Measurements from ENCODE around the gene PRLR. TPM values are rescaled to one million over a fixed set of nuclear protein-coding genes. Genes with fewer than 3 reads are reported as not detected.

The PRLR gene
- total and polyA plus RNA-seq, 2 experiments from 2014 or later = 21.8 to 99.8 TPM

DNA sequence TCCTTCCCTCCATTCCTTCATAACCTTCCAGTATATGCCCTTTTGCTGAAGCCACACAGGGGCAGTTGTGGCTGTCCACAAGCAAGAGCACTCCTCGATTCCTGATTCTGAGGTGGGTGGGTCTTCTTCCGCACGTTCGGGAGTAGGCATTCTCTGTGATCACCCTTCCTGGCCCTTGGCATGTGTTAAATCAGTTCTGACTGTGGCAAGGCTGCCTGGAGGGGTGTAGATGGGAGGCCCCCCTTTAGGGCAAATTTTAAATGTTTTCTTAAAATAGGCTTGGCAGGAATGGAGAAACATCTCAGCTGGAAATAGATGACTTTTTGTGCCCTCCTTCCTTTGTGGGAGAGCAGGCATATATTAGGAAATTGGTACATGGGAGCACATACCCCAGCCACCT lies 185.6 kb downstream of the PRLR start:
- H3K79me2 ChIP-seq = no peaks in the 10 kb centered on the region
- DNase-seq (ENCODE audit: low spot score) = no peak
- H3K4me3 ChIP-seq = no peak overlapping the region
- WGBS (ENCODE audit: low lambda C conversion rate, missing lambda C conversion rate) = 82% methylated on average over 4 of the region's 4 CpGs
- H3K9me2 ChIP-seq (replicated peaks; ENCODE audit: insufficient read depth) = no peaks in the 10 kb centered on the region
- H3K27me3 ChIP-seq = no peaks in the 10 kb centered on the region
- no peak overlapping the region for H2AFZ ChIP-seq
- no peaks in the 10 kb centered on the region for H3K4me1 ChIP-seq (ENCODE audit: insufficient read depth)
- no peaks in the 10 kb centered on the region for H3K36me3 ChIP-seq (replicated peaks; ENCODE audit: insufficient read depth, low read depth)
- no peak overlapping the region for H3K4me2 ChIP-seq
- TF ChIP-seq, protein P1, sequence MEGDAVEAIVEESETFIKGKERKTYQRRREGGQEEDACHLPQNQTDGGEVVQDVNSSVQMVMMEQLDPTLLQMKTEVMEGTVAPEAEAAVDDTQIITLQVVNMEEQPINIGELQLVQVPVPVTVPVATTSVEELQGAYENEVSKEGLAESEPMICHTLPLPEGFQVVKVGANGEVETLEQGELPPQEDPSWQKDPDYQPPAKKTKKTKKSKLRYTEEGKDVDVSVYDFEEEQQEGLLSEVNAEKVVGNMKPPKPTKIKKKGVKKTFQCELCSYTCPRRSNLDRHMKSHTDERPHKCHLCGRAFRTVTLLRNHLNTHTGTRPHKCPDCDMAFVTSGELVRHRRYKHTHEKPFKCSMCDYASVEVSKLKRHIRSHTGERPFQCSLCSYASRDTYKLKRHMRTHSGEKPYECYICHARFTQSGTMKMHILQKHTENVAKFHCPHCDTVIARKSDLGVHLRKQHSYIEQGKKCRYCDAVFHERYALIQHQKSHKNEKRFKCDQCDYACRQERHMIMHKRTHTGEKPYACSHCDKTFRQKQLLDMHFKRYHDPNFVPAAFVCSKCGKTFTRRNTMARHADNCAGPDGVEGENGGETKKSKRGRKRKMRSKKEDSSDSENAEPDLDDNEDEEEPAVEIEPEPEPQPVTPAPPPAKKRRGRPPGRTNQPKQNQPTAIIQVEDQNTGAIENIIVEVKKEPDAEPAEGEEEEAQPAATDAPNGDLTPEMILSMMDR (IDR thresholded peaks at IDR 0.05; ENCODE audit: poor library complexity) = no peak
- no peak for TF ChIP-seq EZH2 (IDR thresholded peaks at IDR 0.05; ENCODE audit: borderline replicate concordance)
- no peak for TF ChIP-seq EZH2phosphoT487 (IDR thresholded peaks at IDR 0.05; ENCODE audit: low read depth, severe bottlenecking, unreplicated experiment)
- H3K9me3 ChIP-seq (ENCODE audit: low read depth) = no peaks in the 10 kb centered on the region
- H3K27ac ChIP-seq = no peak overlapping the region
- H4K20me1 ChIP-seq (ENCODE audit: insufficient read depth, poor library complexity, severe bottlenecking) = no peaks in the 10 kb centered on the region

DNA sequence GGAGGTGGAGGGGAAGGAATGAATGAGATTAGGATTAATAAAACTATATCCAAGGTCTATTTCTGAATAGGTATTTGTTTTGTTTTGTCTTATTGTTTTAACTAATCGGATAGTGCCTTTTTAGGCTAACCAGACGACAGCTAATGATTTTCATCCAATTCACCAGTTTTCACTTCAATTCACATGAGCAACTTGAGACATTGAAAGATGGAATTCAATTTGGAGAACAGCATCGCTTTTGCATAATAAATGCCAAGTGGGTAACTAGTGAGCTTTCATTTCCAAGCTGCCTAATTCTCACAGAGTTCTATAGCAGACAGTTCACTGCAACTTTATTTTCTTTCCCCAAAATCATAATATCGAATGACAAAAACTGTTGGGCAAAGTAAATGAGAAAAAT lies 187.5 kb downstream of the PRLR start:
- no peaks in the 10 kb centered on the region for H3K9me2 ChIP-seq (replicated peaks; ENCODE audit: insufficient read depth)
- 89% methylated on average over 4 of the region's 4 CpGs for WGBS (ENCODE audit: low lambda C conversion rate, missing lambda C conversion rate)
- DNase-seq (ENCODE audit: low spot score) = no peak
- H4K20me1 ChIP-seq (ENCODE audit: insufficient read depth, poor library complexity, severe bottlenecking) = no peaks in the 10 kb centered on the region
- H3K27me3 ChIP-seq = no peaks in the 10 kb centered on the region
- H3K36me3 ChIP-seq (replicated peaks; ENCODE audit: insufficient read depth, low read depth) = no peaks in the 10 kb centered on the region
- no peak overlapping the region for H3K4me2 ChIP-seq
- TF ChIP-seq, protein P1 (IDR thresholded peaks at IDR 0.05; ENCODE audit: poor library complexity) = no peak
- TF ChIP-seq EZH2phosphoT487 (IDR thresholded peaks at IDR 0.05; ENCODE audit: low read depth, severe bottlenecking, unreplicated experiment) (no peak), EZH2 (IDR thresholded peaks at IDR 0.05; ENCODE audit: borderline replicate concordance) (no peak)
- no peaks in the 10 kb centered on the region for H3K9me3 ChIP-seq (ENCODE audit: low read depth)
- no peak overlapping the region for H3K4me3 ChIP-seq
- H2AFZ ChIP-seq = no peak overlapping the region
- no peaks in the 10 kb centered on the region for H3K4me1 ChIP-seq (ENCODE audit: insufficient read depth)
- no peaks in the 10 kb centered on the region for H3K79me2 ChIP-seq
- H3K27ac ChIP-seq = no peak overlapping the region

DNA sequence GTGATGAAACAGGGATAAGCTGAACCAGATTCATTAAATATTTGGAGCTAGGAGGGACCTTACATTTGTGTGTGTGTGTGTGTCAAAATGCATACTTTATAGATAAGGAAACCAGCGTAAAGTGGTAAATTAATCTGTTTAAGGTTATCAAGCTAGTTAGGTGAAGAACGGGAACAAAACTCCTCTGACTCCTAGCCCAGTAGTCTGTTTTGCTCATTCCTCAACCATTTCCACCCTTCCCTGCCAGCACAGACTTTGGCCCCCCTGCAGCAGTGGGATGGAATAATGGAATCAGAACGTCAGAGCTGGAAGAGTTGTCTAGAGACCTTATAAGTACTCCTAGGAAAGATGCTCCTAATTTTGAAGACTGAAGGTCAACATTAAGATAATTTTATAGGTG lies 189.0 kb downstream of the PRLR start:
- Histone ChIP-seq H3K79me2 (no peaks in the 10 kb centered on the region), H4K20me1 (ENCODE audit: insufficient read depth, poor library complexity, severe bottlenecking) (no peaks in the 10 kb centered on the region), H3K4me1 (ENCODE audit: insufficient read depth) (peaks cover 5% of the 10 kb centered on the region), H3K27ac (no peak overlapping the region), H3K36me3 (replicated peaks; ENCODE audit: insufficient read depth, low read depth) (no peaks in the 10 kb centered on the region), H3K9me2 (replicated peaks; ENCODE audit: insufficient read depth) (no peaks in the 10 kb centered on the region), H3K4me3 (no peak overlapping the region), H2AFZ (no peak overlapping the region), H3K4me2 (no peak overlapping the region), H3K27me3 (no peaks in the 10 kb centered on the region), H3K9me3 (ENCODE audit: low read depth) (no peaks in the 10 kb centered on the region)
- TF ChIP-seq EZH2 (IDR thresholded peaks at IDR 0.05; ENCODE audit: borderline replicate concordance) (no peak), EZH2phosphoT487 (IDR thresholded peaks at IDR 0.05; ENCODE audit: low read depth, severe bottlenecking, unreplicated experiment) (no peak)
- TF ChIP-seq, protein P1 (IDR thresholded peaks at IDR 0.05; ENCODE audit: poor library complexity) = no peak
- DNase-seq (ENCODE audit: low spot score) = no peak
- WGBS (ENCODE audit: low lambda C conversion rate, missing lambda C conversion rate) = 66% methylated on average over 3 of the region's 3 CpGs

DNA sequence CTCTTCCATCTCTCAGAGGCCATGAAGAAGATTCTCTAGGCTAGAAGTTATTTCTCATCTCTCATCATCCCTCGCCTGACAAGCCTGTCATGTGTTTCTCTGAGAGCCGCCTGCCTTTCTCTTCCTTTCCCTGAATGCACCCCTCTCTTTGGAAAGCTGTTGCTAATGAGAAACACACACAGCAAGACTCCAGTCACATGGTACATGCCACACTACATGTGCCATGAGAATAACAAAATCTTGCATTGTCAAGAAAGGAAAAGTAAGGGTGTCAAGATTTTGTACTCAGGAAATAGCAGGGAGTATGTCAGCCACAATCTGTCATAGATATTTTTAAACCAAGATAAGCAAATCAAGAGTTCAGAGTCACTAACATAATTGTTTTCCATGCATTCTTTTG lies 191.4 kb downstream of the PRLR start:
- H3K9me2 ChIP-seq (replicated peaks; ENCODE audit: insufficient read depth) = no peaks in the 10 kb centered on the region

More for the DNA sequence above, 191.4 kb downstream of the PRLR start:
- Histone ChIP-seq H3K4me2 (no peak overlapping the region), H3K36me3 (replicated peaks; ENCODE audit: insufficient read depth, low read depth) (no peaks in the 10 kb centered on the region), H2AFZ (no peak overlapping the region), H3K27me3 (no peaks in the 10 kb centered on the region), H3K4me3 (no peak overlapping the region), H3K79me2 (no peaks in the 10 kb centered on the region), H3K4me1 (ENCODE audit: insufficient read depth) (peaks cover 5% of the 10 kb centered on the region), H3K9me3 (ENCODE audit: low read depth) (no peaks in the 10 kb centered on the region), H4K20me1 (ENCODE audit: insufficient read depth, poor library complexity, severe bottlenecking) (no peaks in the 10 kb centered on the region), H3K27ac (no peak overlapping the region)
- no peak for DNase-seq (ENCODE audit: low spot score)
- TF ChIP-seq EZH2 (IDR thresholded peaks at IDR 0.05; ENCODE audit: borderline replicate concordance) (no peak), EZH2phosphoT487 (IDR thresholded peaks at IDR 0.05; ENCODE audit: low read depth, severe bottlenecking, unreplicated experiment) (no peak)
- WGBS (ENCODE audit: low lambda C conversion rate, missing lambda C conversion rate) = 54% methylated on average over 2 of the region's 2 CpGs

Measured in hepatocyte (in vitro differentiated cells).